ENCODE data around the gene ZKSCAN3.

GRCh38 chr6:28383235-28384142 is 33.7 kb downstream of the ZKSCAN3 start:
- TF ChIP-seq CTCF (IDR thresholded peaks at IDR 0.05; ENCODE audit: insufficient read depth, low read length, poor library complexity, severe bottlenecking) (peak; percentile 25), EZH2phosphoT487 (conservative IDR thresholded peaks at IDR 0.05; ENCODE audit: low read length) (no peak)

Data from SU-DHL-6 (cell line).